T1000 (cell line): ENCODE measurements around the gene ELF2.
"Not testable (repeated sequence)": the region's sequence is repeated elsewhere in the genome, so short reads cannot be mapped to it uniquely, and the experiment has no call there.

Experiments
- DNase-seq: peaks from one replicate; lab custom pipeline; 2025; ENCODE audit warnings: mixed read lengths; lab: John Stamatoyannopoulos, UW

Gene ELF2

GRCh38 chr4:139188648-139189416, 11.8 kb upstream of the ELF2 start:
- no peak for DNase-seq

- DNase-seq = no peak
Observed at GRCh38 chr4:139184129-139184528, 7.1 kb upstream of the ELF2 start.

GRCh38 chr4:139177869-139178619, 1.0 kb upstream of the ELF2 start:
- peak; percentile 87 for DNase-seq

- DNase-seq = peak; percentile 65
Observed at GRCh38 chr4:139176302-139177048, 543 bp downstream of the ELF2 start.

- DNase-seq = no peak
Observed at GRCh38 chr4:139175646-139176301, 1.2 kb downstream of the ELF2 start.

- DNase-seq = no peak
Observed at GRCh38 chr4:139171876-139172691, 4.9 kb downstream of the ELF2 start.

GRCh38 chr4:139170932-139171331, 6.1 kb downstream of the ELF2 start:
- no peak for DNase-seq

GRCh38 chr4:139167774-139168444, 9.1 kb downstream of the ELF2 start:
- DNase-seq = no peak

- no peak for DNase-seq
Observed at GRCh38 chr4:139164731-139165130, 12.3 kb downstream of the ELF2 start.

- DNase-seq = no peak
Observed at GRCh38 chr4:139163806-139164206, 13.2 kb downstream of the ELF2 start.

- DNase-seq = not testable (repeated sequence)
Observed at GRCh38 chr4:139157977-139158376, 19.0 kb downstream of the ELF2 start.

- DNase-seq = no peak
Observed at GRCh38 chr4:139154952-139155557, 22.0 kb downstream of the ELF2 start.

- DNase-seq = no peak
Observed at GRCh38 chr4:139154538-139154937, 22.5 kb downstream of the ELF2 start.

GRCh38 chr4:139154134-139154421, 22.9 kb downstream of the ELF2 start:
- no peak for DNase-seq

GRCh38 chr4:139153411-139154133, 23.4 kb downstream of the ELF2 start:
- DNase-seq = no peak

- no peak for DNase-seq
Observed at GRCh38 chr4:139152249-139152648, 24.8 kb downstream of the ELF2 start.

- DNase-seq = no peak
Observed at GRCh38 chr4:139146926-139147629, 29.9 kb downstream of the ELF2 start.

- DNase-seq = no peak
Observed at GRCh38 chr4:139145552-139145932, 31.5 kb downstream of the ELF2 start.

GRCh38 chr4:139144911-139145551, 32.0 kb downstream of the ELF2 start:
- no peak for DNase-seq
